Neural progenitor cell (in vitro differentiated cells): Measurements from ENCODE around the gene SIX1. TPM values are rescaled to one million over a fixed set of nuclear protein-coding genes. Genes with fewer than 3 reads are reported as not detected.

Experiments
- DNase-seq: peaks from one replicate; pipeline ENCODE4 v3.0.0-alpha.2; 2016; ENCODE audit warnings: low spot score
- H2AFZ ChIP-seq: fragments of 200-600 bp; sonication (generic); replicated peaks from 2 replicates; pipeline ENCODE4 v1.6.1; 2016; ENCODE audit warnings: antibody characterized with exemption
- H3F3A ChIP-seq: fragments of 200-600 bp; sonication (generic); 2 replicates; pipeline ENCODE4 v1.6.1; 2016; ENCODE audit warnings: antibody characterized with exemption, low read depth
- H3K27ac ChIP-seq: fragments of 200-600 bp; sonication (generic); 2 replicates; pipeline ENCODE4 v1.5.1; 2016; ENCODE audit warnings: mild to moderate bottlenecking
- H3K27me3 ChIP-seq: fragments of 200-600 bp; sonication (generic); 2 replicates; pipeline ENCODE4 v1.6.1; 2016; ENCODE audit warnings: mild to moderate bottlenecking, moderate library complexity
- H3K36me3 ChIP-seq: fragments of 200-600 bp; sonication (generic); 2 replicates; pipeline ENCODE4 v1.5.1; 2016
- H3K4me1 ChIP-seq: fragments of 200-600 bp; sonication (generic); 2 replicates; pipeline ENCODE4 v1.6.1; 2016; ENCODE audit warnings: mixed run types
- H3K4me2 ChIP-seq: fragments of 200-600 bp; sonication (generic); 2 replicates; pipeline ENCODE4 v1.6.1; 2016
- H3K4me3 ChIP-seq: fragments of 200-600 bp; sonication (generic); 2 replicates; pipeline ENCODE4 v1.5.1; 2016
- H3K79me2 ChIP-seq: fragments of 200-600 bp; sonication (generic); 2 replicates; pipeline ENCODE4 v1.6.1; 2016; ENCODE audit warnings: low read depth
- H3K9ac ChIP-seq: fragments of 200-600 bp; sonication (generic); 2 replicates; pipeline ENCODE4 v1.6.1; 2016
- H3K9me3 ChIP-seq: fragments of 200-600 bp; sonication (generic); 2 replicates; pipeline ENCODE4 v1.5.1; 2016; ENCODE audit warnings: low read depth
- H4K20me1 ChIP-seq: fragments of 200-600 bp; sonication (generic); 2 replicates; pipeline ENCODE4 v1.6.1; 2016; ENCODE audit warnings: low read depth
- H3K27ac Mint-ChIP-seq: 3 replicates; pipeline ENCODE4 v1.8.0; 2021; ENCODE audit warnings: mixed read lengths
- H3K27me3 Mint-ChIP-seq: 2 replicates; pipeline ENCODE4 v1.8.0; 2022; ENCODE audit warnings: low read depth, mild to moderate bottlenecking, inconsistent platforms, moderate library complexity, mixed read lengths; ENCODE audit not compliant: insufficient read depth
- H3K36me3 Mint-ChIP-seq: 3 replicates; pipeline ENCODE4 v1.8.0; 2021; ENCODE audit warnings: mixed read lengths
- H3K4me1 Mint-ChIP-seq: 3 replicates; pipeline ENCODE4 v1.8.0; 2021; ENCODE audit warnings: mixed read lengths
- H3K4me3 Mint-ChIP-seq: 3 replicates; pipeline ENCODE4 v1.8.0; 2021; ENCODE audit warnings: mild to moderate bottlenecking, moderate library complexity, mixed read lengths
- H3K9me3 Mint-ChIP-seq: 3 replicates; pipeline ENCODE4 v1.8.0; 2020; ENCODE audit warnings: mixed read lengths
- CTCF ChIP-seq: fragments of 200-600 bp; sonication (generic); IDR thresholded peaks from 2 replicates; pipeline ENCODE4 v1.5.1; 2017; ENCODE audit warnings: antibody characterized with exemption, mild to moderate bottlenecking
- EZH2 ChIP-seq: fragments of 200-600 bp; sonication (generic); IDR thresholded peaks from 2 replicates; pipeline ENCODE4 v1.6.1; 2017; ENCODE audit warnings: antibody characterized with exemption, mild to moderate bottlenecking, moderate library complexity
- EZH2phosphoT487 ChIP-seq: fragments of 200-600 bp; sonication (generic); IDR thresholded peaks from 2 replicates; pipeline ENCODE4 v1.6.1; 2017; ENCODE audit warnings: antibody characterized with exemption
- total RNA-seq: library from RNA; depleted of rRNA; stranded (reverse); fragments of >200 nt; gene quantifications from 2 replicates; pipeline ENCODE4 v1.2.3, GENCODE V29; 2015; ENCODE audit warnings: low replicate concordance

Gene SIX1
- total RNA-seq, 1 donor from 2014 or later: not detected

DNA sequence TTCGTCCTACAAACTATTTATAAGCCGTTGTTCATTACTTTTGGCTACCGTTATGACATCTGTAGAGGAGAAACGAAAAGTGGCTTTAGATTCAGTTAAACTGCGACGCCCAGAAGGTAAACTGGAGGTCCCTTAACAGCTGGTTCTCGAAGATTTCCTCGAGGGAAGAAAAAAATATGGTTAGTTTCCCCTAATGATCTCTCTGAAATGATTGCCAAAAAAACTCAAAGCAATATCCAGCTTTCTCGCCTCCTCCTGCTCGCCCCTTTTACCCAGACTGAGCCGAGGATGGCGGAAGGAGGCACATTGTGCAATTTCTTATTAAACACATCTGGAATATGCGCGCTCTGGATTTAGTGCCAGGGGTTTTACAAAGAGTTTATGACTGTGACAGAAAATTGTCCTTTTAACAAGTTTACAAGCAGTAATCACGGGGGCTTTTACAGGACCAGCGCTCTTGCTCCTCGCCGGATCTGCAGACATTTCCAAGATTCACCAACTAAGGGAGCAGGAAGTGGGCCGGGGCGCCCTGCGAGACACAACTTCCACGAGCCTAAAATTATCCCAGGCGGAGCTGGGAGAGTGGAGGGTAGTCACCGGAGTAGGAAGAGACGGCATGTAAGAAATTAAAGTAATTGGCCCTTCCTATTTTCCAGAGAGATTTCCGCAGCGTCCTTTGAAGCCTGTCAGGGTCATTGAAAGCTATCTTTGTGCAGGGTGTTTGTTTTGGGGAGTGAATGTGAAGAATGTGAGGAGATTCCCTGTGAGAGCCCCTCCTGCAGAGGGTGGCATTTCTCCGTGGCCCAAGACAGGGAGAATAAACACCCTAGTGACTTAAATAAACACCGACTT, 5.6 kb downstream of the SIX1 start:
- no peak overlapping the region for H3K9ac ChIP-seq
- peaks cover 80% of the 10 kb centered on the region for H3F3A ChIP-seq
- no peaks in the 10 kb centered on the region for H3K36me3 ChIP-seq
- peak overlapping the region; percentile 56 for H3K4me2 ChIP-seq
- H3K27me3 Mint-ChIP-seq: peaks cover 92% of the 10 kb centered on the region
- no peaks in the 10 kb centered on the region for H3K9me3 ChIP-seq
- peaks cover 43% of the 10 kb centered on the region for H3K4me1 ChIP-seq
- no peak overlapping the region for H2AFZ ChIP-seq
- DNase-seq: peak; percentile 77
- H3K79me2 ChIP-seq: no peaks in the 10 kb centered on the region
- peaks cover 100% of the 10 kb centered on the region for H3K27me3 ChIP-seq
- H3K4me1 Mint-ChIP-seq: peaks cover 23% of the 10 kb centered on the region
- H3K27ac Mint-ChIP-seq: no peak overlapping the region
- TF ChIP-seq EZH2phosphoT487: peak; percentile 53
- TF ChIP-seq EZH2: no peak
- no peaks in the 10 kb centered on the region for H3K9me3 Mint-ChIP-seq
- H4K20me1 ChIP-seq: peaks cover 92% of the 10 kb centered on the region
- H3K27ac ChIP-seq: no peak overlapping the region
- no peaks in the 10 kb centered on the region for H3K36me3 Mint-ChIP-seq
- H3K4me3 ChIP-seq: no peak overlapping the region
- no peak overlapping the region for H3K4me3 Mint-ChIP-seq

- Mint-ChIP-seq H3K9me3 (no peaks in the 10 kb centered on the region), H3K36me3 (no peaks in the 10 kb centered on the region), H3K4me1 (peaks cover 26% of the 10 kb centered on the region), H3K27ac (no peak overlapping the region), H3K27me3 (peaks cover 89% of the 10 kb centered on the region), H3K4me3 (peak overlapping the region; percentile 38)
- Histone ChIP-seq H3K9me3 (no peaks in the 10 kb centered on the region), H4K20me1 (peaks cover 91% of the 10 kb centered on the region), H3K27me3 (peaks cover 100% of the 10 kb centered on the region), H3K27ac (no peak overlapping the region), H2AFZ (no peak overlapping the region), H3K9ac (no peak overlapping the region), H3K4me3 (no peak overlapping the region), H3K79me2 (no peaks in the 10 kb centered on the region), H3F3A (peaks cover 83% of the 10 kb centered on the region), H3K4me1 (peaks cover 42% of the 10 kb centered on the region), H3K36me3 (no peaks in the 10 kb centered on the region), H3K4me2 (no peak overlapping the region)
- peak; percentile 4 for DNase-seq
- TF ChIP-seq EZH2: peak; percentile 59
- TF ChIP-seq EZH2phosphoT487: no peak
- no peak for TF ChIP-seq CTCF
Observed at GRCh38 chr14:60643141-60643462, 6.2 kb downstream of the SIX1 start.

DNA sequence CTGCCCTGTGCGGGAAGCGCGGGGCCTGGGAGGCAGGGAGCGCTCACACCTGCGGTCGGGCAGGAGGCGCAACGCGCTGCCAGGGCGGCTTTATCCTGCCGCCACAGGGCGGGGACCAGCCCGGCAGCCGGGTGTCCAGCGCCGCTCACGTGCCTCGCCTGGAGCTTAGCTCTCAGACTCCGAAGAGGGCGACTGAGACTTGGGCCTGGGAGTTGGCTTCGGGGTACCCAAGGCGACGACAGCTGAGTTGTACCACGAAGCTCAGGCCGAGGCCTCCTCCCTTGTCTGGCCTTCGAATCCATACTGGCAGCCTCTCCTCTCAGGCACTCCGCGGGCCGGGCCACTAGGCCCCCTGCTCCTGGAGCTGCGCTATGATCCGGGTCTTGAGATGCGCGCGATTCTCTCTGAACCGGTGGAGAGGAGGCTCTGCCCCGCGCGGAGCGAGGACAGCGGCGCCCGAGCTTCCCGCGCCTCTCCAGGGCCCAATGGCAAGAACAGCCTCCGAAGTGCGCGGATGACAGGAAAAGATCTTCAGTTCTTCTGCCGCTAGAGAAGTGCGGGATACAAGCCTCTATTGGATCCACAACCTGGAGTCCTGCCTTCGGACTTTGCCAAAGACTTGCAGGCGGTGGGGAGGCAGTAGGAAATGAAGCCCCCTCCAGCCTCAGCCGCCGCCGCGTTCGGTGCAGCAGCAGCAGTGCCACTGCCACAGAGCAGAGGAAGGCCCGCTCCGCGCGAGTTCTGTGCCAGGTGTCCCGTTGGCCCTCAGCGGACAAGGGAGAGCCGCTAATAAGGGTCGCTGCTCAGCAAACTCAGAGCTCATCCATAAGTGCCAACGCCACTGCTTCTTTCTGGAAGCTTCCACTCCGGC, 6.8 kb downstream of the SIX1 start:
- no peak overlapping the region for H3K9ac ChIP-seq
- no peaks in the 10 kb centered on the region for H3K36me3 ChIP-seq
- peak; percentile 90 for DNase-seq
- peak overlapping the region; percentile 62 for H3K4me2 ChIP-seq
- H2AFZ ChIP-seq: peak overlapping the region; percentile 76
- peaks cover 87% of the 10 kb centered on the region for H3K27me3 Mint-ChIP-seq
- peak overlapping the region; percentile 27 for H3K4me3 ChIP-seq
- peaks cover 24% of the 10 kb centered on the region for H3K4me1 Mint-ChIP-seq
- no peaks in the 10 kb centered on the region for H3K79me2 ChIP-seq
- no peak overlapping the region for H3K27ac ChIP-seq
- H3K27me3 ChIP-seq: peaks cover 100% of the 10 kb centered on the region
- H3K27ac Mint-ChIP-seq: no peak overlapping the region
- no peak overlapping the region for H3K4me3 Mint-ChIP-seq
- H4K20me1 ChIP-seq: peaks cover 86% of the 10 kb centered on the region
- peak; percentile 90 for TF ChIP-seq EZH2phosphoT487
- TF ChIP-seq CTCF: no peak
- peak; percentile 84 for TF ChIP-seq EZH2
- peaks cover 42% of the 10 kb centered on the region for H3K4me1 ChIP-seq
- H3K9me3 ChIP-seq: no peaks in the 10 kb centered on the region
- peaks cover 88% of the 10 kb centered on the region for H3F3A ChIP-seq
- H3K36me3 Mint-ChIP-seq: no peaks in the 10 kb centered on the region
- H3K9me3 Mint-ChIP-seq: no peaks in the 10 kb centered on the region
